SH-SY5Y (cell line): ENCODE measurements around the gene LRRC55.

ENCODE experiments used
- GATA2 ChIP-seq: IDR thresholded peaks from 2 replicates; pipeline ENCODE4 v1.6.1; 2011; ENCODE audit warnings: mild to moderate bottlenecking, low read depth, low read length
- GATA3 ChIP-seq: IDR thresholded peaks from 2 replicates; pipeline ENCODE4 v1.6.1; 2011; ENCODE audit warnings: low read depth, mild to moderate bottlenecking, low read length, moderate library complexity

DNA sequence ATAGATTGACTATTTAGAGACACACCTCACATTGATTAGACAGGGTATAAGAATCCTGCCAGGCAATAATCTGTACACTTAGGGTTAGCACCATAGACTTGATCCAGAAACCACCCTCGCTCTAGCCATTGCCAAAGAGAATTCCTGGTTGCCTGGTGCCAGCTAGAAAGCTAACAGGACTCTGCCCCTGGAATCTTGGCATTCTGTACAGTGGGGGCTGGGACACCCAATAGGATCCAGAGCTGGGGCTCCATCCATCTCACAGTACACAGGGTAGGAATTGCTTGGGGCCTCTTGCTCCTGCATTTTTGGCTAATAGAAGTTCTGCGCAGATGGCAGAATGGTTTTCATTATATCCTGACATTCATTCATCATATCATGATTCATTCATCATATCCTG is 58.3 kb downstream of the LRRC55 start:
- TF ChIP-seq GATA2 (no peak), GATA3 (no peak)
